Fibroblast of the conjunctiva (primary cell): Measurements from ENCODE around the gene POP7.
"Not testable (repeated sequence)": the region's sequence is repeated elsewhere in the genome, so short reads cannot be mapped to it uniquely, and the experiment has no call there.

Source experiments
- DNase-seq: peaks from one replicate; pipeline ENCODE4 v3.0.0-alpha.2; 2010; ENCODE audit warnings: low read depth

Gene POP7

GRCh38 chr7:100692578-100692961 lies 13.4 kb upstream of the POP7 start:
- DNase-seq: no peak

- DNase-seq: no peak
These were observed 12.4 kb upstream of the POP7 start for GRCh38 chr7:100693312-100694097.

GRCh38 chr7:100694098-100694745 lies 11.7 kb upstream of the POP7 start, which contains the start of gene GIGYF1:
TSS of gene GIGYF1 (minus strand) at chr7:100694250. CDS start at chr7:100688238, 6,012 bp downstream.
- no peak for DNase-seq

DNA sequence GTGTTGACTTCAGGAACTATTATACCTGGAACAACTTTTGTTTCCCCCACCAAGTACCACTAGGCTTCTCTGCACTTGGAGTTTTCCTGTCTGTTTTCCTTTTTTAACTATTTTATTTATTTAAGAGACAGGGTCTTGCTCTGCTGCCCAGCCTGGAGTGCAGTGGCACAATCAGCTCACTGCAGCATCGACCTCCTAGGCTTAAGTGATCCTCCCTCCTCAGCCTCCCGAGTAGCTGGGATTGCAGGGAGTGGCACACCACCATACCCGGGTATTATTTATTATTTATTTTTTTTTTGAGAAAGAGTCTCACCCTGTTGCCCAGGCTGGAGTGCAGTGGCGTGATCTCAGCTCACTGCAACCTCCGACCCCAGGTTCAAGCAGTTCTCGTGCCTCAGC lies 9.8 kb upstream of the POP7 start:
- no peak for DNase-seq

DNA sequence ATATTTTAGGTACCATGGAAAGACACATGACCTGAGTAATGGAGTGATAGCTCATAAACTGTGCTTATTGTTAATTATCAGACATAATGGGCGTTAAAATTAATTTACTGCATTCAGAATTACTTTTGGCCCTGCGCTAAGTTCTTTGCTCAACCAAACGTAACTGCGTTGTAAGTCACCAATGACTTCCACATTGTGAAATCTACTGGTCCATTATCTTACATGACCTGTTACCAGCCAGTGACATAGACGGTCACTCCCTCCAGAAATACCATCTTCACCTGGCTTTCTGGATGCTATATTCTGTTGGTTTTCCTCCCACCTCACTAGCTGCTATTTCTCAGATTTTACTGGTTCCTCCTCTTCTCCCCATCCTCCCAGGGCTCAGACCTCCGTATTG lies 6.9 kb upstream of the POP7 start:
- no peak for DNase-seq

DNA sequence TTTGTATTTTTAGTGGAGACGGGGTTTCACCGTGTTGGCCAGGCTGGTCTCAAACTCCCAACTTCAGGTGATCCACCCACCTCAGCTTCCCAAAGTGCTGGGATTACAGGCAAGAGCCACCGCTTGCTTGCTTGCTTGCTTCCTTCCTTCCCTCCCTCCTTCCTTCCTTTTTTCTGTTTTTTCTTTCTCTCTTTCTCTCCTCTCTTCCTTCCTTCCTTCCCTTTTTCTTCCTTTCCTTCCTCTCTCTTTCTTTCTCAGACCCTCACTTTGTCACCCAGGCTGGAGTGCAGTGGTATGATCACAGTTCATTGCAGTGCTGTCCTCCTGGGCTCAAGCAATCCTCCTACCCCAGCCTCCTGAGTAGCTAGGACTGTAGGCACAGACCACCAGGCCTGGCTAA lies 4.8 kb upstream of the POP7 start:
- DNase-seq: not testable (repeated sequence)

DNA sequence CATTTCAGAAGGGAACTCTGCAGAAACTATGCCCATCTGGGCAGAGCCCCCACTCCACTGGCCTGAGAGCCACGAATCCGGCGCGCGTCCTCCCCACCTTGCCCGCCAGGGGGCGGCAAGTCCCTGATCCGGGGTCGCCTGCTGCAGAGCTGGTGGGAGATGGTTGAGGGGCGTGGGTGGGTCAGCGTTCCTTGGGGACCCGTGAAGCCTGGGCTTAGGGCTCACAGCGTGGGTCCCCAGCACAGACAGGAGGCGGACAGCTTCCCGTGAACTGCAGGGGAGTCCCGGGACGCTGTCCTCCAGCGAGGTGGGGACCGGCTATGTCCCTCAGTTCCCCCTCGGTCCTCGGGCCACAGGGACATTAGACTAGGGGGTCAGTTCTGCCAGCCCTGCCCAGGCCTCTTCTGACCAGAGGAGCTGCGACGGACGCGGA lies 585 bp upstream of the POP7 start:
- peak; percentile 33 for DNase-seq

GRCh38 chr7:100706672-100707311 lies 871 bp downstream of the POP7 start:
- no peak for DNase-seq

GRCh38 chr7:100708395-100708794 lies 2.5 kb downstream of the POP7 start:
- DNase-seq: no peak

DNA sequence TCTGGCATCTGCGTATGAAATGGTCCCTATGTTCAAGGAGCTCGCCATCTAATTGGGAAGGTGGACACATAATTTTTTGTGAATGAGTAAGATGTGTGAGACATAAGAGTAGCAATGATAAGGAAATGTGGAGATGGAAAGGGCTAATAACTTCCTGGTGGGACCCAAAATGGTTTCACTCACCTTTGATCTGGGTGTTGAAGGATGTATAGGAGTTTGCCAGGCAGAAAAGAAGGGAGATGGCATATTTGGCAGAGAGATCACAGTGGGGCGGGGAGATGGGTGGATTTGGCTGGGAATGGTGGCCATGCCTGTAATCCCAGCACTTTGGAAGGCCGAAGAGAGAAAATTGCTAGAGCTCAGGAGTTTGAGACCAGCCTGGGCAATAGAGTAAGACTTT lies 4.5 kb downstream of the POP7 start:
- no peak for DNase-seq

- DNase-seq: no peak
These were observed 5.4 kb downstream of the POP7 start for GRCh38 chr7:100711369-100711768.

DNA sequence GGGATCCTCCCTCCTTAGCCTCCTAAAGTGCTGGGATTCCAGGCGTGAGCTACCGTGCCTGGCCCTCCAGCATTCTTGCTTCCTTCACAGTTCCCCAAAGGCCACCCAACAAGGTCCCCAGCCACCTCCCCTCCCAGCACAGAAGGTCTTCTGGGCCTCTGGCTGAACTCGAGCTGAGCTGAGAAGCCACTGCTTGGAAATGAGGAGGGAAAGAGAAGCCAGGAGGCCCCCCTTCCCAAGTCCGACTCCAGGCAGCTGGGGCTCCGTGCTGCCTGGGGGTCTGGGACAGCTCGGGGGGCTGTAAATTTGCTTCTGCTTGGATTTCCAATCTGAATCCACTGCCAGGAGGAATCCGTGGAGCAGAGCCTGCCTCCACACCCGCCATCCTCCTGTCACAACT lies 8.8 kb downstream of the POP7 start:
- DNase-seq: no peak

DNA sequence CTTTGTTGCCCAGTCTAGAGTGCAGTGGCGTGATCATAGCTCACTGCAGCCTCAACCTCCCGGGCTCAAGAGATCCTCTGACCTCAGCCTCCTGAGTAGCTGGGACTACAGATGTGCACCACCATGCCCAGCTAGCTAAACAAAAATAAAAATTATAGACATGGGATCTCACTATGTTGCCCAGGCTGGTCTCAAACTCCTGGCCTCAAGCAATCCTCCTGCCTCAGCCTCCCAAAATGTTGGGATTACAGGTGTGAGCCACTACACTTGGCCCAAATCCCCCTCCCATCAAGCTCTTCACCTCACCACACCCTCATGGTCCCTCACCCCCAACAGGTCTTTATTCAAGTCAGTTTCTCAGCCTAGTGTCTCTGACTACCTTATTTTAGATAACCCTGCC lies 11.2 kb downstream of the POP7 start:
- DNase-seq: not testable (repeated sequence)

- DNase-seq: peak; percentile 37
These were observed 13.8 kb downstream of the POP7 start for GRCh38 chr7:100719523-100720278.

- DNase-seq: no peak
These were observed 14.4 kb downstream of the POP7 start, which contains the start of gene EPO for GRCh38 chr7:100720279-100720670. TSS of gene EPO (plus strand) at chr7:100720468. CDS start at chr7:100720981, 513 bp downstream.

DNA sequence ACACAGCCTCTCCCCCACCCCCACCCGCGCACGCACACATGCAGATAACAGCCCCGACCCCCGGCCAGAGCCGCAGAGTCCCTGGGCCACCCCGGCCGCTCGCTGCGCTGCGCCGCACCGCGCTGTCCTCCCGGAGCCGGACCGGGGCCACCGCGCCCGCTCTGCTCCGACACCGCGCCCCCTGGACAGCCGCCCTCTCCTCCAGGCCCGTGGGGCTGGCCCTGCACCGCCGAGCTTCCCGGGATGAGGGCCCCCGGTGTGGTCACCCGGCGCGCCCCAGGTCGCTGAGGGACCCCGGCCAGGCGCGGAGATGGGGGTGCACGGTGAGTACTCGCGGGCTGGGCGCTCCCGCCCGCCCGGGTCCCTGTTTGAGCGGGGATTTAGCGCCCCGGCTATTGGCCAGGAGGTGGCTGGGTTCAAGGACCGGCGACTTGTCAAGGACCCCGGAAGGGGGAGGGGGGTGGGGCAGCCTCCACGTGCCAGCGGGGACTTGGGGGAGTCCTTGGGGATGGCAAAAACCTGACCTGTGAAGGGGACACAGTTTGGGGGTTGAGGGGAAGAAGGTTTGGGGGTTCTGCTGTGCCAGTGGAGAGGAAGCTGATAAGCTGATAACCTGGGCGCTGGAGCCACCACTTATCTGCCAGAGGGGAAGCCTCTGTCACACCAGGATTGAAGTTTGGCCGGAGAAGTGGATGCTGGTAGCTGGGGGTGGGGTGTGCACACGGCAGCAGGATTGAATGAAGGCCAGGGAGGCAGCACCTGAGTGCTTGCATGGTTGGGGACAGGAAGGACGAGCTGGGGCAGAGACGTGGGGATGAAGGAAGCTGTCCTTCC lies 15.0 kb downstream of the POP7 start:
- no peak for DNase-seq

- DNase-seq: no peak
These were observed 15.5 kb downstream of the POP7 start for GRCh38 chr7:100721505-100721812.

DNA sequence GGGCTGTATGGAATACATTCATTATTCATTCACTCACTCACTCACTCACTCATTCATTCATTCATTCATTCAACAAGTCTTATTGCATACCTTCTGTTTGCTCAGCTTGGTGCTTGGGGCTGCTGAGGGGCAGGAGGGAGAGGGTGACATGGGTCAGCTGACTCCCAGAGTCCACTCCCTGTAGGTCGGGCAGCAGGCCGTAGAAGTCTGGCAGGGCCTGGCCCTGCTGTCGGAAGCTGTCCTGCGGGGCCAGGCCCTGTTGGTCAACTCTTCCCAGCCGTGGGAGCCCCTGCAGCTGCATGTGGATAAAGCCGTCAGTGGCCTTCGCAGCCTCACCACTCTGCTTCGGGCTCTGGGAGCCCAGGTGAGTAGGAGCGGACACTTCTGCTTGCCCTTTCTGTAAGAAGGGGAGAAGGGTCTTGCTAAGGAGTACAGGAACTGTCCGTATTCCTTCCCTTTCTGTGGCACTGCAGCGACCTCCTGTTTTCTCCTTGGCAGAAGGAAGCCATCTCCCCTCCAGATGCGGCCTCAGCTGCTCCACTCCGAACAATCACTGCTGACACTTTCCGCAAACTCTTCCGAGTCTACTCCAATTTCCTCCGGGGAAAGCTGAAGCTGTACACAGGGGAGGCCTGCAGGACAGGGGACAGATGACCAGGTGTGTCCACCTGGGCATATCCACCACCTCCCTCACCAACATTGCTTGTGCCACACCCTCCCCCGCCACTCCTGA lies 16.7 kb downstream of the POP7 start:
- no peak for DNase-seq

DNA sequence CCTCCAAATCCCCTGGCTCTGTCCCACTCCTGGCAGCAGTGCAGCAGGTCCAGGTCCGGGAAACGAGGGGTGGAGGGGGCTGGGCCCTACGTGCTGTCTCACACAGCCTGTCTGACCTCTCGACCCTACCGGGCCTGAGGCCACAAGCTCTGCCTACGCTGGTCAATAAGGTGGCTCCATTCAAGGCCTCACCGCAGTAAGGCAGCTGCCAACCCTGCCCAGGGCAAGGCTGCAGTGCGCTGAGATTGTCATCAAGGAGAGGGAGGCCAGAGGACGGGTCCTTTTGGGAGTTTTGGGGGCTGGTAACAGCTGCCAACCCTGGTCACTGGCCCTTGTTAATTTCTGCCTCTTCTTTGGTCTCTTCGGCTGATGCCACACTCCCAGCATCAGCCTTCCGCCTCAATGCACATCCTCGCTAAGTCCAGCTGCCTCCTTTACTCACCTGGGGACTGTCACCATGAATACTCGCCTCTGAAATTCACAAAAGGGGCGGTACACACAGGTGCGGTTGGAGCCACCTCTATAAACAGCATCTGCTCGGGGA lies 17.9 kb downstream of the POP7 start:
- no peak for DNase-seq

- DNase-seq: not testable (repeated sequence)
These were observed 18.4 kb downstream of the POP7 start for GRCh38 chr7:100724364-100724763.
